Endothelial cell of umbilical vein (primary cell): ENCODE measurements around the gene TUFT1.

ENCODE experiments used
- POLR2A ChIP-seq: IDR thresholded peaks from 2 replicates; pipeline ENCODE4 v1.6.1; 2012; ENCODE audit warnings: low read depth, mild to moderate bottlenecking, control low read depth, low read length
- POLR2AphosphoS5 ChIP-seq: IDR thresholded peaks from 2 replicates; pipeline ENCODE4 v1.6.1; 2012; ENCODE audit warnings: low read depth, mild to moderate bottlenecking, control low read depth, low read length, moderate library complexity; ENCODE audit not compliant: insufficient read depth

DNA sequence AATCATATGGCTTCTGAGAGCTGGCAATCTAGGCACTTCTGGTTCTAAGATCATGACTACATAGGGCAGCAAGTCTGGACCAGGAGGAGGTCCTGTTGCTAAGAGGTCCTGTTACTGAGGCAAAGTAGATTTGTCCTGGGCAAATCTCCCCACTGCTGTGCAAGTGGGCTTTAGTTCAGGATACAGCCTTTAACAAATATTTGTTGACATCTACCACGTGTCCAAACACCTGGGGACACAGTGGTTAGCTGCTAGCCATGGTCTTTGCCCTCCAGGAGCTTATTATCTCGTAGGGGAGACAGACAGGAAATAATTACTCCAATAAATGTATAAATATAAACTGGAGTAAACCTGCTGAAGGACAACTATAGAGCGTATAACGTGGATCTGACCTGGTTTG lies 25.7 kb upstream of the TUFT1 start:
- TF ChIP-seq POLR2A (no peak), POLR2AphosphoS5 (no peak)
